HEK293T (cell line): ENCODE data around the gene FOXD3.

Source experiments
- BHLHE40 ChIP-seq: fragments of 450-650 bp; IDR thresholded peaks from 2 replicates; pipeline ENCODE4 v1.6.1; 2016; ENCODE audit warnings: mild to moderate bottlenecking, moderate library complexity, borderline replicate concordance
- ELF4 ChIP-seq: fragments of 450-650 bp; IDR thresholded peaks from 2 replicates; pipeline ENCODE4 v1.6.1; 2017; ENCODE audit warnings: antibody characterized with exemption
- FOXK2 ChIP-seq: fragments of 450-650 bp; IDR thresholded peaks from 2 replicates; pipeline ENCODE4 v1.6.1; 2016; ENCODE audit warnings: mild to moderate bottlenecking
- FOXM1 ChIP-seq: fragments of 450-650 bp; IDR thresholded peaks from 2 replicates; pipeline ENCODE4 v1.6.1; 2017; ENCODE audit warnings: mild to moderate bottlenecking, borderline replicate concordance
- HDGF ChIP-seq: fragments of 450-650 bp; IDR thresholded peaks from 2 replicates; pipeline ENCODE4 v1.6.1; 2017; ENCODE audit warnings: antibody characterized with exemption, borderline replicate concordance
- LEF1 ChIP-seq: fragments of 450-650 bp; IDR thresholded peaks from 2 replicates; pipeline ENCODE4 v1.6.1; 2017; ENCODE audit warnings: mild to moderate bottlenecking, borderline replicate concordance
- SP1 ChIP-seq: fragments of 450-650 bp; IDR thresholded peaks from 2 replicates; pipeline ENCODE4 v1.6.1; 2017
- TF ChIP-seq, protein P1 (sequence below): fragments of 450-650 bp; IDR thresholded peaks from 2 replicates; pipeline ENCODE4 v1.6.1; 2016

DNA sequence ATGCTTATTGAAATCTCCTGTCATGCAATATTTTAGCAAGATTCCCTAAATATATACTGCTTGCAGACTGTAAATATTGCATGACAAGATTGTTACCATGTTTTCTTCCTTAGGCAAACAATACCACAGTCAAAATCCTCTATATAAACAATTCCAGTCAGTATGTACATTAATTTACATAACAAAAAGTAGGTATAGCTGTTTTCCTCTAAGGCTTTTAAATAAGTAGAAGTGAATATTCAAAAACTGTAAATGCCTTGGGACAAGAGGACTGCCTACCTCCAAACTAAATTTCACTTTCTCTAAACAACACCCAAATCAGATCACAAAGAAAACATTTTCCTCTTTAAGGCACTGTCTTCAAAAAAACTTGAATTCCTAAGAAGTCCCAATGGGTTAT, 17.3 kb upstream of the FOXD3 start:
- TF ChIP-seq FOXM1: no peak
- no peak for TF ChIP-seq FOXK2
- no peak for TF ChIP-seq LEF1
- TF ChIP-seq BHLHE40: no peak
- TF ChIP-seq ELF4: no peak
- TF ChIP-seq HDGF: no peak
- TF ChIP-seq, protein P1, sequence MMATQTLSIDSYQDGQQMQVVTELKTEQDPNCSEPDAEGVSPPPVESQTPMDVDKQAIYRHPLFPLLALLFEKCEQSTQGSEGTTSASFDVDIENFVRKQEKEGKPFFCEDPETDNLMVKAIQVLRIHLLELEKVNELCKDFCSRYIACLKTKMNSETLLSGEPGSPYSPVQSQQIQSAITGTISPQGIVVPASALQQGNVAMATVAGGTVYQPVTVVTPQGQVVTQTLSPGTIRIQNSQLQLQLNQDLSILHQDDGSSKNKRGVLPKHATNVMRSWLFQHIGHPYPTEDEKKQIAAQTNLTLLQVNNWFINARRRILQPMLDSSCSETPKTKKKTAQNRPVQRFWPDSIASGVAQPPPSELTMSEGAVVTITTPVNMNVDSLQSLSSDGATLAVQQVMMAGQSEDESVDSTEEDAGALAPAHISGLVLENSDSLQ: no peak
- TF ChIP-seq SP1: no peak
